ENCODE measurements around the gene FAM240B. TPM values are rescaled to one million over a fixed set of nuclear protein-coding genes. Genes with fewer than 3 reads are reported as not detected.

Gene FAM240B
- total RNA-seq, 3 donors from 2014 or later, result not detected

- no peaks in the 10 kb centered on the region for H3K27me3 ChIP-seq
- H3K4me1 ChIP-seq, result no peaks in the 10 kb centered on the region
- TF ChIP-seq CTCF (IDR thresholded peaks at IDR 0.05) (no peak), POLR2A (IDR thresholded peaks at IDR 0.05) (no peak), POLR2AphosphoS5 (IDR thresholded peaks at IDR 0.05) (no peak)
- H3K4me3 ChIP-seq, result no peak overlapping the region
- no peaks in the 10 kb centered on the region for H3K36me3 ChIP-seq
- no peaks in the 10 kb centered on the region for H3K9me3 ChIP-seq
- H3K27ac ChIP-seq, result no peak overlapping the region
- intact Hi-C loops (cut with DNase I; ENCODE audit: low total_unique reads), result no loop called here
- DNase-seq (ENCODE audit: low spot score in 2 of 2), result no peak
These were observed 37.2 kb downstream of the FAM240B start for GRCh38 chr9:38682713-38683112.

- H3K4me3 ChIP-seq, result no peak overlapping the region
- no peaks in the 10 kb centered on the region for H3K4me1 ChIP-seq
- no peak for DNase-seq (ENCODE audit: low spot score in 2 of 2)
- intact Hi-C loops (cut with DNase I; ENCODE audit: low total_unique reads), result no loop called here
- no peak overlapping the region for H3K27ac ChIP-seq
- no peaks in the 10 kb centered on the region for H3K27me3 ChIP-seq
- no peak for TF ChIP-seq POLR2A (IDR thresholded peaks at IDR 0.05)
- no peak for TF ChIP-seq POLR2AphosphoS5 (IDR thresholded peaks at IDR 0.05)
- no peak for TF ChIP-seq CTCF (IDR thresholded peaks at IDR 0.05)
- no peaks in the 10 kb centered on the region for H3K9me3 ChIP-seq
- H3K36me3 ChIP-seq, result no peaks in the 10 kb centered on the region
These were observed 38.1 kb downstream of the FAM240B start for GRCh38 chr9:38681747-38682227.

GRCh38 chr9:38680837-38681445 is 39.0 kb downstream of the FAM240B start:
- intact Hi-C loops (cut with DNase I; ENCODE audit: low total_unique reads), result no loop called here
- Histone ChIP-seq H3K36me3 (no peaks in the 10 kb centered on the region), H3K4me1 (no peaks in the 10 kb centered on the region), H3K4me3 (no peak overlapping the region), H3K9me3 (no peaks in the 10 kb centered on the region), H3K27ac (no peak overlapping the region), H3K27me3 (no peaks in the 10 kb centered on the region)
- DNase-seq (ENCODE audit: low spot score in 2 of 2), result no peak
- no peak for TF ChIP-seq POLR2A (IDR thresholded peaks at IDR 0.05)
- TF ChIP-seq POLR2AphosphoS5 (IDR thresholded peaks at IDR 0.05), result no peak
- TF ChIP-seq CTCF (IDR thresholded peaks at IDR 0.05), result no peak

- Histone ChIP-seq H3K36me3 (no peaks in the 10 kb centered on the region), H3K4me1 (no peaks in the 10 kb centered on the region), H3K27me3 (no peaks in the 10 kb centered on the region), H3K4me3 (no peak overlapping the region), H3K27ac (no peak overlapping the region), H3K9me3 (no peaks in the 10 kb centered on the region)
- TF ChIP-seq CTCF (IDR thresholded peaks at IDR 0.05), result no peak
- TF ChIP-seq POLR2A (IDR thresholded peaks at IDR 0.05), result no peak
- no peak for TF ChIP-seq POLR2AphosphoS5 (IDR thresholded peaks at IDR 0.05)
- intact Hi-C loops (cut with DNase I; ENCODE audit: low total_unique reads), result no loop called here
- no peak for DNase-seq (ENCODE audit: low spot score in 2 of 2)
These were observed 42.2 kb downstream of the FAM240B start for GRCh38 chr9:38677660-38678303.

- intact Hi-C loops (cut with DNase I; ENCODE audit: low total_unique reads), result no loop called here
- H3K4me1 ChIP-seq, result no peaks in the 10 kb centered on the region
- TF ChIP-seq CTCF (IDR thresholded peaks at IDR 0.05), result no peak
- no peak for TF ChIP-seq POLR2AphosphoS5 (IDR thresholded peaks at IDR 0.05)
- TF ChIP-seq POLR2A (IDR thresholded peaks at IDR 0.05), result no peak
- H3K4me3 ChIP-seq, result no peak overlapping the region
- no peaks in the 10 kb centered on the region for H3K9me3 ChIP-seq
- H3K27ac ChIP-seq, result no peak overlapping the region
- no peak for DNase-seq (ENCODE audit: low spot score in 2 of 2)
- no peaks in the 10 kb centered on the region for H3K27me3 ChIP-seq
- no peaks in the 10 kb centered on the region for H3K36me3 ChIP-seq
These were observed 44.1 kb downstream of the FAM240B start for GRCh38 chr9:38675831-38676230.

All from breast epithelium (tissue), 4 donors.